Superior temporal gyrus (tissue), 1 donor: Measurements from ENCODE around the gene CCL25.
"Not testable (repeated sequence)": the region's sequence is repeated elsewhere in the genome, so short reads cannot be mapped to it uniquely, and the experiment has no call there.

ENCODE experiments used
- DNase-seq: peaks from one replicate; pipeline ENCODE4 v3.0.0-alpha.2; 2016; ENCODE audit errors: extremely low spot score

Gene CCL25

GRCh38 chr19:8052464-8052859 lies at the start of gene CCL25:
CCL25 (plus strand) TSS chr19:8052760; CDS start chr19:8053050, 290 bp downstream.
- no peak for DNase-seq

GRCh38 chr19:8004001-8004400 lies 48.6 kb upstream of the CCL25 start:
- DNase-seq, result no peak

- no peak for DNase-seq
These were observed 47.6 kb upstream of the CCL25 start for GRCh38 chr19:8004723-8005513.

GRCh38 chr19:8005534-8006256 lies 46.9 kb upstream of the CCL25 start, which contains the start of gene ELAVL1:
ELAVL1 (minus strand) TSS chr19:8005641; CDS start chr19:7991815, 13,826 bp downstream.
- peak; percentile 83 for DNase-seq

- no peak for DNase-seq
These were observed 34.8 kb upstream of the CCL25 start for GRCh38 chr19:8017808-8018207.

- no peak for DNase-seq
These were observed 31.9 kb upstream of the CCL25 start for GRCh38 chr19:8020681-8021080.

- DNase-seq, result no peak
These were observed 31.2 kb upstream of the CCL25 start for GRCh38 chr19:8021374-8021773.

GRCh38 chr19:8022275-8022674 lies 30.3 kb upstream of the CCL25 start:
- DNase-seq, result no peak

- DNase-seq, result no peak
These were observed 29.2 kb upstream of the CCL25 start for GRCh38 chr19:8023371-8023770.

- DNase-seq, result not testable (repeated sequence)
These were observed 28.3 kb upstream of the CCL25 start for GRCh38 chr19:8024256-8024655.

GRCh38 chr19:8025316-8025715 lies 27.2 kb upstream of the CCL25 start:
- no peak for DNase-seq

- no peak for DNase-seq
These were observed 23.5 kb upstream of the CCL25 start for GRCh38 chr19:8028951-8029491.

GRCh38 chr19:8030960-8031359 lies 21.6 kb upstream of the CCL25 start:
- DNase-seq, result no peak

- not testable (repeated sequence) for DNase-seq
These were observed 19.0 kb upstream of the CCL25 start for GRCh38 chr19:8033287-8034177.

GRCh38 chr19:8034178-8034525 lies 18.4 kb upstream of the CCL25 start:
- no peak for DNase-seq

- no peak for DNase-seq
These were observed 16.0 kb upstream of the CCL25 start for GRCh38 chr19:8036434-8037099.

- no peak for DNase-seq
These were observed 13.7 kb upstream of the CCL25 start for GRCh38 chr19:8038815-8039214.

GRCh38 chr19:8039231-8039630 lies 13.3 kb upstream of the CCL25 start:
- no peak for DNase-seq

GRCh38 chr19:8041531-8041931 lies 11.0 kb upstream of the CCL25 start:
- no peak for DNase-seq

- DNase-seq, result no peak
These were observed 9.7 kb upstream of the CCL25 start for GRCh38 chr19:8042900-8043299.

- DNase-seq, result no peak
These were observed 8.5 kb upstream of the CCL25 start for GRCh38 chr19:8044018-8044417.
